HG03460 (cell line): ENCODE data around the gene TMEM164.

Source experiments
- ATAC-seq: cut with Tn5 transposase; IDR thresholded peaks from one replicate; pipeline ENCODE4 v1.9.1; 2021; ENCODE audit not compliant: unreplicated experiment

The TMEM164 gene

GRCh38 chrX:110036162-110037033 is 33.5 kb downstream of the TMEM164 start:
- no peak for ATAC-seq

- ATAC-seq, result no peak
These were observed 34.3 kb downstream of the TMEM164 start for GRCh38 chrX:110037178-110037577.

- no peak for ATAC-seq
These were observed 36.0 kb downstream of the TMEM164 start for GRCh38 chrX:110038900-110039299.

DNA sequence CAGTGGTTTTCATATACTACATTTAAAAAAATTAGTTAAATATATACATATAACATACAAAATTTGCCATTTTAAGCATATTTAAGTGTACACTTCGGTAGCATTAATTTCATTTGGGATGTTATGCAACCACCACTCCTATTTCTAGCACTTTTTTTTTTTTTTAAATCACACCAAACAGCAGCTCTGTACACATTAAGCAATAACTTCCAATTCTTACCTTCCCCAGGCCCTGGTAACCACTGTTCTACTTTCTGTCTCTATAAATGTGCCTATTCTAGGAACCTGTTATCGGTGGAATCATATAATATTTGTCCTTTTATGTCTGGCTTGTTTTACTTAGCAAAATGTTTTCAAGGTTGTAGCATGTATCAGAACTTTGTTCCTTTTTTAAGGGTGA is 39.1 kb downstream of the TMEM164 start:
- ATAC-seq, result no peak

GRCh38 chrX:110042496-110042895 is 39.6 kb downstream of the TMEM164 start:
- no peak for ATAC-seq

GRCh38 chrX:110043506-110043905 is 40.6 kb downstream of the TMEM164 start:
- ATAC-seq, result no peak

DNA sequence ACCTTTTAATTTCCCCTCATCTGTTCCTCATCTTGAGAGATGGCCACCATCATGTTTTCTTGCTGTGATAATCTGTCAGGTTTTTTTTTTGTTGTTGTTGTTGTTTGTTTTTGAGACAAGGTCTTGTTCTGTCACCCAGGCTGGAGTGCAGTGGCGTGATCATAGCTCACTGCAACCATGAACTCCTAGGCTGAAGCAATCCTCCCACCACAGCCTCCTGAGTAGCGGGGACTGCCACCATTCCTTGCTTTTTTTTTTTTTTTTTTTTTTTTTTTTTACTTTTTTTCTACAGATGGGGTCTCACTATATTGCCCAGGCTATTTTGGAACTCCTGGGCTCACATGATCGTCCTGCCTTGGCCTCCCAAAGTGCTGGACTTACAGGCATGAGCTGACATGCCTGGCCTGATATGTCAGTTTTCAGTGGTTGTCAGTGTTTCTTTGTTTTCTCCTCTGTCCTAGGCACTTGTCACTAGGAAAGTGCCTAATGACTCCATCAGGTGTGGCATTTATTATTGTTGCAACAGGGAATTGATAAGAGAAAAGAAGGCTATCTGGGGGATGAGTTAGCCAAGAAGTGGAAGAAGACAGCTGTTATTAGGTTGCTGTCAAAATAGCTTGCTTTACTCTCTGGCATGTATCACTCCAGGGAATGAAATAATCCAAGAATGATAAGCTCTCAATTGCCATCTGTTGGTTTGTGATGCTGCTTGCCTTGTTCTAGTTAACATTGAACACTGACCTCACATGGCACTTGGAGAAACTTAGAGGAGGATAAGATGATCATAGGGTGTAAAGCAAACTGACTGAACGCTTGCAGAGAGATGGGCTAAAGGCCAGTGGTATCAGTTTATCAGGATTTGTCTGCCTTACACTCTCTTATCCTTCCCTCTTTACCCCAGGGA is 41.7 kb downstream of the TMEM164 start:
- no peak for ATAC-seq

- ATAC-seq, result no peak
These were observed 42.5 kb downstream of the TMEM164 start for GRCh38 chrX:110045421-110045820.

DNA sequence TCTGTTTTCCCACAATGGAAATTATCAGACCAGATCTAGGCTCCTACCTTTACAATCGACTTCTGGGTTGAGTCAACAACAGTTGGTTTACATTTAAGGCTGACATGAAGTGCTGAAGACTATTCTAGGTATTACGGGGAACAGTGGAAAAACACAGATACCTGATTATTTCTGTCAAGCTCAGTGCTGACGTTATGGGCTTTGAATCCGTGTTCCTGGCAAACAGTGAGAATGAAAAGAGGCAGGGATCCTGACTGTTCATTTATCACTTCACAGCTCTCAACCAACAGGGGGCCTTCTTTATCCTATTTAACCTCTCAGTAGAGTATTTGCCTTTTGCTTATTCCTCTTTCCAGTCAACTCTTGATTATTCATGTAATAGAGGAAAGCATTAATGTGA is 43.1 kb downstream of the TMEM164 start:
- ATAC-seq, result no peak

DNA sequence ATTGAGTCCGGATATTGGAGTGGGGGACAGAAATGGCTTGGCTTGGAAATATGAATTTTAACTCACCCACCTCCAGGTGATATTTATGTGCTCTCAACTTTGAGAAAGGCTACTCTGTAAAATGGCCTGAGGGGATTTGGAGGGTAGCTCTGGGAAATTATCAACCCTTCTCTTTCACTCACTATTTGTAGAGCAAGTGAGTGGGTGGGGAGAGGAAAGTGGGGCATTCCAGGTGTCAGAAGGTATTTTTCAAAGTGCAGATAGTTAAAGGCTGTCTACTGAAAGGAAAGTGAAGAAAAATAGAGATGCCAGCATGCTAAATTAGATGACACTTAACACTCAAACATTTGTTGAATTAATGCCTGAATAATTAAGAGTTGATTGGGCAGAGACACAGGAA is 44.1 kb downstream of the TMEM164 start:
- no peak for ATAC-seq

DNA sequence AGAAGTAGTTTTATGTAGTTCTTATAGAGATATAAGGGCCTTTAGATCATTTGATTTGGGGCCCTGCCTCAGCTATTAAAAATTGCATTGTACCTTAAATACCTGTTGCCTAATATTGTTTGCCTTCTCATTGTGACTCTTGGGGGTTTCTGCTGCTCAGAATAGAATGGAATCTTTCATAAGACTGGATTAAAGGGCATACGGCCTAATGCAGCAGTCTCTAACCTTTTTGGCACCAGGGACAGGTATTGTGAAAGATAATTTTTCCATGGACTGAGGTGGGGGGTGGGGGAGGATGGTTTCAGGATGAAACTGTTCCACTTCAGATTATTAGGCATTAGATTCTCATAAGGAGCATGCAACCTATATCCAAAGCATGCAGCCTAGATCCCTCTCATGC is 46.2 kb downstream of the TMEM164 start:
- no peak for ATAC-seq

- ATAC-seq, result no peak
These were observed 47.5 kb downstream of the TMEM164 start for GRCh38 chrX:110050386-110050785.

DNA sequence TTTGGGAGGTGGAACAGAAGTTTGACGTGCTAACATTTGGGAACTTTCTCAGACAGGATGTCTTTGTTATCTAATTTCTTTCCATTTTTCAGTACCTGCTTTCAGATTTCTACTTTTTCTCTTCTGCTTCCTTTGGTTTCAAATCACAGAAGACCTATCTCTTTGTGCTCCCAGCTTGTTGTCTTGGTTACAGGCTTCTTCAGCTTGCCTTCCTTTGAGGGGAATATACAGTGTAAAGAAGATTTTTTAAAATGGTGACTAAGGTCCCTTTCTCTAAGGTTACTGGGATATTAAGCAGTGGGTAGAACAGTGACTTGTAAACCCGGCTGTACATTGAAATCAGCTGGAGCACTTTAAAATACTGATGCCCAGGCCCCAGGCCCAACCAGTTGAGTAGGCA is 48.0 kb downstream of the TMEM164 start:
- no peak for ATAC-seq

- ATAC-seq, result no peak
These were observed 48.6 kb downstream of the TMEM164 start for GRCh38 chrX:110051559-110051958.

DNA sequence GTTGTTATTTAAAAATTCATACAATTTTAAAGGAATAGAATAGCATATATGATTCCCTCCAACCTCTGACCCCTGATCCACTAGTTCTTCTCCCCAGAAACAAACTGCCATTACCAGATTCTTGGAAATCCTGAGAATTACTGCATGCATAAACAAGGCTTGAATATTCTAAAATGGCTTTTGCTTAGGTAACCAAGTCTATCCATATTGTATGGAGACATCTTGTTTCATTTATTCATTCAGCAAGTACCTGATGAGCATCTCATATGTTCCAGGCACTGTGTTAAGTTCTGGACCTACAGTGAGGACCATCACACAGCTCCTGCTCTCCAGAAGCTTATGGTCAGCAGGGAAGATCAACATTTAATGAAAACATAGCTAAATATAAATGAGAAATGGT is 49.4 kb downstream of the TMEM164 start:
- no peak for ATAC-seq

GRCh38 chrX:110053453-110053852 is 50.5 kb downstream of the TMEM164 start:
- no peak for ATAC-seq

- ATAC-seq, result no peak
These were observed 52.7 kb downstream of the TMEM164 start for GRCh38 chrX:110055616-110056015.

- no peak for ATAC-seq
These were observed 53.5 kb downstream of the TMEM164 start for GRCh38 chrX:110056419-110056818.

DNA sequence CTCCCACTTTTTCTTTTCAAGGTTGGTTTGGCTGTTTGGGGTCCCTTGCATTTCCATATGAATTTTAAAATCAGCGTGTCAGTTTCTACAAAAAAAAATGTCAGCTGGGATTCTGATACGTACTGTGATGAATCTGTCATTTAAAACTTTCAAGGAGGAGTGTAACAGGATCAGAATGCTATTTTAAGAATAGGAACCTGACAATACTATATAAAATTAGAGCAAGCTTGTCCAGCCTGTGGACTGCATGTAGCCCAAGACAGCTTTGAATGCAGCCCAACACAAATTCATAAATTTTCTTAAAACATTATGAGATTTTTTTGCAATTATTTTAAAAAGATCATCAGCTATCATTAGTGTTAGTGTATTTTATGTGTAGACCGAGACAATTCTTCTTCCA is 56.5 kb downstream of the TMEM164 start:
- ATAC-seq, result no peak

DNA sequence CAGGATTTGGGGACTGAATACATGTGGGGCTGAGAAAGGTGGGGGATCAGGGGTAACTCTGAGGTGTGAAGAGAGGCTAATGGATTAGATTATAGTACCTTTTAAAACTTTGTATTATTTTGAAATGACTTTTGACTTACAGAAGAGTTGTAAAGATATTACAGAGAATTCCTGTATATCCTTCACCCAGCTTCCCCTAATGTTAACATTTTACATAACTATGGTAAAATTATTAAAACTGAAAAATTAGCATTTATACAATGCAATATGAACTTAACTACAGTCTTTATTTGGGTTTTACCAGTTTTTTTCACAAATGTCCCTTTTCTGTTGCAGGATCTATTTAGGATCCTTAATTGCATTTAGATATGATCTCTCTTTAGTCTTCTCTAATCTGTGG is 57.4 kb downstream of the TMEM164 start:
- no peak for ATAC-seq

DNA sequence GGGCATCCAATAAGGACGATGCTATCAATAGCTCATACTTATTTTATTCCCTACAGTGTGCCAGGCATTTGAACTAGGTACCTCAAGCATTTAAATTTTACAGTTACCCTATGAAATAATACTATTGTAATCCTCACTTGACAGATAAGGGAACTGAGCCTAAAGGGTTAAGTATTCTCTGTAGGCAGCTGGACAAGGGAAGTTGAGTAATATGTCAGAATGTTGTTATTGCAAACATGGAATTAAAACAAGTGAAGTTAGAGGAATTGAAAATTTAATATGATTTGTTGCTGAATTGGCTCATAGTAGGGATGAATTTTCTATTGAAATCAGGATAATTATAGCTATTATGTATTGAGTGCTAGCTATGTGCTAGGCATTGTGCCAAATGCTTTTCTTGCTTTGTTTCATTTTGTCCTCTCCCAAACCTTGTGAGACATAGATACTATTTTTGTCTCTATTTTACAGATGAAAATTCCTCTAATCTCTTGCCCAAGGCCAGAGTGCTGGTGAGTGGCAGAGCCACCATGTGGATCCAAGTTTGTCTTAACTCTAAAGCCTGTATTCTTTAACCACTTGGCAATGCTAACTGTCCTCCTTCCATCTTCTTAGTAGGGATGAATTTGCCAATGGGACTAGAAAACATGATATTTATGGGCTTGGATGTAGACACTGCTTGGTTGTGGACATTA is 58.1 kb downstream of the TMEM164 start:
- ATAC-seq, result no peak
